Measurements from ENCODE around the gene EGF. TPM values are rescaled to one million over a fixed set of nuclear protein-coding genes. Genes with fewer than 3 reads are reported as not detected.

EGF gene
- total RNA-seq, 1 donor, result 0.09 TPM

DNA sequence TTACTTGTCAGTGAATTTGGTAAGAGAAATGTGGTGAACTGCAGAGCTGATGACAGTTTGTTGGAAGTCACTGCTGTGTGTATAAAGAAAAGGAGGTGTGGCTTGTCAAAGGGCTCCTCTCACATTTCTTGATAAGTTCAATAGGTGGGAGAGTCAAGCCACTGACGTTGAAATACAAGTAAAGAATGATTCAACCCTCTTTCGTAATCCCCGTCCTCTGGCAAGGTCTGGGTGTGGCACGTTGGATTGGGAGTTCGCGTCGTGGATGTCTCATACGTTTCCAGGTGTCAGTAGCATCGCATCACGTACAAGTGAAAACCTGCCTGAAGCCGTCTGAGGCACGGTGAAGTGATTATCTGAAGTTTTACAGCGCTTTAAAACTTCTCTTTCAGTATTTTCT is 76.4 kb downstream of the EGF start:
- TF ChIP-seq, protein P1, sequence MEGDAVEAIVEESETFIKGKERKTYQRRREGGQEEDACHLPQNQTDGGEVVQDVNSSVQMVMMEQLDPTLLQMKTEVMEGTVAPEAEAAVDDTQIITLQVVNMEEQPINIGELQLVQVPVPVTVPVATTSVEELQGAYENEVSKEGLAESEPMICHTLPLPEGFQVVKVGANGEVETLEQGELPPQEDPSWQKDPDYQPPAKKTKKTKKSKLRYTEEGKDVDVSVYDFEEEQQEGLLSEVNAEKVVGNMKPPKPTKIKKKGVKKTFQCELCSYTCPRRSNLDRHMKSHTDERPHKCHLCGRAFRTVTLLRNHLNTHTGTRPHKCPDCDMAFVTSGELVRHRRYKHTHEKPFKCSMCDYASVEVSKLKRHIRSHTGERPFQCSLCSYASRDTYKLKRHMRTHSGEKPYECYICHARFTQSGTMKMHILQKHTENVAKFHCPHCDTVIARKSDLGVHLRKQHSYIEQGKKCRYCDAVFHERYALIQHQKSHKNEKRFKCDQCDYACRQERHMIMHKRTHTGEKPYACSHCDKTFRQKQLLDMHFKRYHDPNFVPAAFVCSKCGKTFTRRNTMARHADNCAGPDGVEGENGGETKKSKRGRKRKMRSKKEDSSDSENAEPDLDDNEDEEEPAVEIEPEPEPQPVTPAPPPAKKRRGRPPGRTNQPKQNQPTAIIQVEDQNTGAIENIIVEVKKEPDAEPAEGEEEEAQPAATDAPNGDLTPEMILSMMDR (IDR thresholded peaks at IDR 0.05; ENCODE audit: insufficient read depth, low read length), result no peak
- no peak overlapping the region for H3K4me3 ChIP-seq (ENCODE audit: low read depth, low read length)
- no peak for DNase-seq (ENCODE audit: low read depth)

- no peak for DNase-seq (ENCODE audit: low read depth)
- TF ChIP-seq, protein P1 (IDR thresholded peaks at IDR 0.05; ENCODE audit: insufficient read depth, low read length), result no peak
- H3K4me3 ChIP-seq (ENCODE audit: low read depth, low read length), result no peak overlapping the region
Observed at GRCh38 chr4:109989618-109990017, 76.9 kb downstream of the EGF start.

GRCh38 chr4:109990261-109991257 is 77.9 kb downstream of the EGF start:
- no peak overlapping the region for H3K4me3 ChIP-seq (ENCODE audit: low read depth, low read length)
- TF ChIP-seq, protein P1 (IDR thresholded peaks at IDR 0.05; ENCODE audit: insufficient read depth, low read length), result no peak
- DNase-seq (ENCODE audit: low read depth), result no peak

GRCh38 chr4:109993116-109993515 is 80.4 kb downstream of the EGF start:
- H3K4me3 ChIP-seq (ENCODE audit: low read depth, low read length), result no peak overlapping the region
- TF ChIP-seq, protein P1 (IDR thresholded peaks at IDR 0.05; ENCODE audit: insufficient read depth, low read length), result no peak
- DNase-seq (ENCODE audit: low read depth), result no peak

- no peak overlapping the region for H3K4me3 ChIP-seq (ENCODE audit: low read depth, low read length)
- no peak for DNase-seq (ENCODE audit: low read depth)
- TF ChIP-seq, protein P1 (IDR thresholded peaks at IDR 0.05; ENCODE audit: insufficient read depth, low read length), result no peak
Observed at GRCh38 chr4:109994415-109994827, 81.7 kb downstream of the EGF start.

GRCh38 chr4:109996526-109996925 is 83.8 kb downstream of the EGF start:
- DNase-seq (ENCODE audit: low read depth), result no peak
- H3K4me3 ChIP-seq (ENCODE audit: low read depth, low read length), result no peak overlapping the region
- TF ChIP-seq, protein P1 (IDR thresholded peaks at IDR 0.05; ENCODE audit: insufficient read depth, low read length), result no peak
